ENCODE results near the gene CDKN1A.
A peak's percentile ranks its signal among the peaks of the same experiment; 100 is the strongest.

Gene CDKN1A

DNA sequence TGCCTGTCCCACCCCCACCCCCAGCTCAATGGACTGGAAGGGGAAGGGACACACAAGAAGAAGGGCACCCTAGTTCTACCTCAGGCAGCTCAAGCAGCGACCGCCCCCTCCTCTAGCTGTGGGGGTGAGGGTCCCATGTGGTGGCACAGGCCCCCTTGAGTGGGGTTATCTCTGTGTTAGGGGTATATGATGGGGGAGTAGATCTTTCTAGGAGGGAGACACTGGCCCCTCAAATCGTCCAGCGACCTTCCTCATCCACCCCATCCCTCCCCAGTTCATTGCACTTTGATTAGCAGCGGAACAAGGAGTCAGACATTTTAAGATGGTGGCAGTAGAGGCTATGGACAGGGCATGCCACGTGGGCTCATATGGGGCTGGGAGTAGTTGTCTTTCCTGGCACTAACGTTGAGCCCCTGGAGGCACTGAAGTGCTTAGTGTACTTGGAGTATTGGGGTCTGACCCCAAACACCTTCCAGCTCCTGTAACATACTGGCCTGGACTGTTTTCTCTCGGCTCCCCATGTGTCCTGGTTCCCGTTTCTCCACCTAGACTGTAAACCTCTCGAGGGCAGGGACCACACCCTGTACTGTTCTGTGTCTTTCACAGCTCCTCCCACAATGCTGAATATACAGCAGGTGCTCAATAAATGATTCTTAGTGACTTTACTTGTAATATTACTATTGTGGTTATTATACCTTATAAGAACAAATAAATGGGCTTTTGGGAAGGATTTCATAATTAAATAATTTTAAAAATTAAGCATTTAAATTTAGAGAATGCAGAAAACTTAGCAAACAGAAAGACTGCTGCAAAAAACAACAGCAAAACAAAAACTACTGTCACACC is 8.4 kb downstream of the CDKN1A start:
- no peak for TF ChIP-seq CTCF (IDR thresholded peaks at IDR 0.05; ENCODE audit: borderline replicate concordance, control extremely low read depth, extremely low read depth, insufficient read depth, missing control alignments)
- DNase-seq (ENCODE audit: low spot score), result no peak
- in situ Hi-C loops (cut with MboI; ENCODE audit: low sequenced_read_pairs, unreplicated experiment), result loop anchor here (10.0 kb wide), 1 partner anchor 62 kb away; no protein-coding TSS in a partner anchor

DNA sequence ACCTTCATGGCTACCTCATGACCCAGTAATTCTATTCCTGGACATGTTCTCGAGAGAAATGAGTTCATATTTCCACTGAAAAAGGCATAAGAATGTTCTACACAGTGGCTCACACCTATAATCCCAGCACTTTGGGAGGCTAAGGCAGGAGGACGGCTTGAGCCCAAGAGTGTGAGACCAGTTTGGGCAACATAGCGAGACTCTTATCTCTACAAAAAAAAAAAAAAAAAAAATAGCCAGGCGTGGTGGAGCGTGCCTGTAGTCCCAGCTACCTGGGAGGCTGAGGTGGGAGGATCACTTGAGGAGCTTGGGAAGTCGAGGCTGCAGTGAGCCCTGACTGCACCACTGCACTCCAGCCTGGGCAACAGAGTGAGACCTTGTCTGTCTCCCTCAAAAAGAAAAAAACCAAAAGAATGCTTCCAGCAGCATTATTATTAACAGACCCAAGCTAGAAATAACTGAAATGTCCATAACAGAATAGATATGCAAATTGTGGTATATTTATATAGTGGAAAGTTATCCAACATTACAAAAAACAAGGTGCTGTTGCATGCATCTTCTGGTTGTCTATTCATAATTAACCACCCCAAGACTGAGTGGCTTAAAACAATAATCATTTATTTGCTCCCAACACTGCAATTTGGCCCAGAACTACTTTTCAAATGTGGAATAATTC is 9.7 kb downstream of the CDKN1A start:
- no peak for DNase-seq (ENCODE audit: low spot score)
- in situ Hi-C loops (cut with MboI; ENCODE audit: low sequenced_read_pairs, unreplicated experiment), result loop anchor here (10.0 kb wide), 1 partner anchor 63 kb away; no protein-coding TSS in a partner anchor
- TF ChIP-seq CTCF (IDR thresholded peaks at IDR 0.05; ENCODE audit: borderline replicate concordance, control extremely low read depth, extremely low read depth, insufficient read depth, missing control alignments), result no peak

GRCh38 chr6:36688739-36689075 is 10.2 kb downstream of the CDKN1A start:
- DNase-seq (ENCODE audit: low spot score), result no peak
- no peak for TF ChIP-seq CTCF (IDR thresholded peaks at IDR 0.05; ENCODE audit: borderline replicate concordance, control extremely low read depth, extremely low read depth, insufficient read depth, missing control alignments)
- in situ Hi-C loops (cut with MboI; ENCODE audit: low sequenced_read_pairs, unreplicated experiment), result loop anchor here (10.0 kb wide), 1 partner anchor 64 kb away; no protein-coding TSS in a partner anchor

- TF ChIP-seq CTCF (IDR thresholded peaks at IDR 0.05; ENCODE audit: borderline replicate concordance, control extremely low read depth, extremely low read depth, insufficient read depth, missing control alignments), result no peak
- in situ Hi-C loops (cut with MboI; ENCODE audit: low sequenced_read_pairs, unreplicated experiment), result no loop called here
- DNase-seq (ENCODE audit: low spot score), result no peak
Measured at GRCh38 chr6:36691011-36691410, 12.5 kb downstream of the CDKN1A start.

DNA sequence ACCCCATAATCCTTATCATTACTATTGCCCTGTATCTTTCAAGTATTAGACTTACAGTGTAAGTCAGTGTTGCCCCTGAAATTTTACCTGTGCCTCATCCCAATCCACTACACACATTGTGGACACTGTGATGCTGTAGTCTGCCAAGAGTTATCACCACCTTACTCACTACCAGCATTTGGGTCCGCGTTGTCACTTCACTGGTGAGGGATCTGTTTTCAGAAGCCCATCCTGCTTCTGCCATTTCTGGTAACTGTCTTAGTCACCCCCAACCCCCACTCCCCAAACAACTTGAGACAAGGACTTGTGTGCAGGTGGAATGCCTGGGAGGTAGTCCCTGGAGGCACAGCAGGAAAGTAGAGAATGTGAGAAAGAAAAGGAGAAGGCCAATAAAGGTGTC is 13.1 kb downstream of the CDKN1A start:
- in situ Hi-C loops (cut with MboI; ENCODE audit: low sequenced_read_pairs, unreplicated experiment), result no loop called here
- no peak for TF ChIP-seq CTCF (IDR thresholded peaks at IDR 0.05; ENCODE audit: borderline replicate concordance, control extremely low read depth, extremely low read depth, insufficient read depth, missing control alignments)

GRCh38 chr6:36692220-36692619 is 13.7 kb downstream of the CDKN1A start:
- DNase-seq (ENCODE audit: low spot score), result peak; percentile 80
- no peak for TF ChIP-seq CTCF (IDR thresholded peaks at IDR 0.05; ENCODE audit: borderline replicate concordance, control extremely low read depth, extremely low read depth, insufficient read depth, missing control alignments)
- in situ Hi-C loops (cut with MboI; ENCODE audit: low sequenced_read_pairs, unreplicated experiment), result no loop called here

More for the DNA sequence above, 13.1 kb downstream of the CDKN1A start:
- DNase-seq (ENCODE audit: low spot score), result no peak

Data from GM13976 (cell line).